ENCODE results near the gene ISY1. TPM values are rescaled to one million over a fixed set of nuclear protein-coding genes. Genes with fewer than 3 reads are reported as not detected.

ISY1 gene
- total RNA-seq, 4 donors from 2014 or later, result 15.8 to 23.0 (median 19.3) TPM

- TF ChIP-seq CTCF (IDR thresholded peaks at IDR 0.05; ENCODE audit: low read depth), result no peak
Observed at GRCh38 chr3:129195731-129196256, 34.9 kb upstream of the ISY1 start.

GRCh38 chr3:129187857-129188256, 27.0 kb upstream of the ISY1 start:
- TF ChIP-seq CTCF (IDR thresholded peaks at IDR 0.05; ENCODE audit: low read depth), result no peak

- TF ChIP-seq CTCF (IDR thresholded peaks at IDR 0.05; ENCODE audit: low read depth), result no peak
Observed at GRCh38 chr3:129185783-129186182, 24.9 kb upstream of the ISY1 start.

- no peak for TF ChIP-seq CTCF (IDR thresholded peaks at IDR 0.05; ENCODE audit: low read depth)
Observed at GRCh38 chr3:129184396-129184657, 23.5 kb upstream of the ISY1 start.

- no peak for TF ChIP-seq CTCF (IDR thresholded peaks at IDR 0.05; ENCODE audit: low read depth)
Observed at GRCh38 chr3:129183569-129184395, 22.9 kb upstream of the ISY1 start, which contains the start of gene CNBP. Gene CNBP, minus strand, starts transcription at chr3:129183896. Its CDS starts 12,139 bp downstream, at chr3:129171757.

- TF ChIP-seq CTCF (IDR thresholded peaks at IDR 0.05; ENCODE audit: low read depth), result no peak
Observed at GRCh38 chr3:129182390-129183185, 21.7 kb upstream of the ISY1 start.

GRCh38 chr3:129181819-129182218, 21.0 kb upstream of the ISY1 start:
- no peak for TF ChIP-seq CTCF (IDR thresholded peaks at IDR 0.05; ENCODE audit: low read depth)

All from subcutaneous adipose tissue (tissue), 4 donors.